Right lobe of liver (tissue), 4 donors: Measurements from ENCODE around the gene ISYNA1.

Experiments used
- CTCF ChIP-seq, 4 donors: fragments of 200-600 bp in 3 of 4; fragments of 450-650 bp in 1 of 4; IDR thresholded peaks; one replicate each; pipeline versions ENCODE4 v1.5.1 to v1.8.0; 2016 to 2022; ENCODE audit warnings: antibody characterized with exemption in 4 of 4, mild to moderate bottlenecking in 2 of 4
- POLR2A ChIP-seq: fragments of 450-650 bp; IDR thresholded peaks from one replicate; pipeline ENCODE4 v1.6.1; 2017; ENCODE audit warnings: antibody characterized with exemption, mild to moderate bottlenecking
- donor health status: DM: no; HTN: no; CAD: no.
- donor health status: DM: no; HTN: no; CAD: no.
- donor health status: DM: no; HTN: yes; CAD: no.

GRCh38 chr19:18483119-18483890 lies 45.4 kb upstream of the ISYNA1 start:
- no peak for TF ChIP-seq CTCF (IDR thresholded peaks at IDR 0.05)
- TF ChIP-seq POLR2A, result no peak
